K562 (cell line): ENCODE measurements around the gene GRAMD4. TPM values are rescaled to one million over a fixed set of nuclear protein-coding genes. Genes with fewer than 3 reads are reported as not detected.

Source experiments
- ADNP ChIP-seq: fragments of 200-800 bp; sonication (Bioruptor generic); IDR thresholded peaks from 2 replicates; pipeline ENCODE4 v1.6.1; 2016; ENCODE audit warnings: missing genetic modification characterization, missing compliant biosample characterization
- ARID1B ChIP-seq: fragments of 450-650 bp; IDR thresholded peaks from 2 replicates; pipeline ENCODE4 v1.6.1; 2016; ENCODE audit warnings: antibody characterized with exemption, mild to moderate bottlenecking, inconsistent platforms
- KLF1 ChIP-seq: fragments of 450-650 bp; IDR thresholded peaks from 2 replicates; pipeline ENCODE4 v1.6.1; 2016; ENCODE audit warnings: missing genetic modification characterization, missing compliant biosample characterization
- KLF16 ChIP-seq: IDR thresholded peaks from 2 replicates; pipeline ENCODE4 v1.6.1; 2016; ENCODE audit warnings: antibody characterized with exemption
- MGA ChIP-seq: fragments of 450-650 bp; IDR thresholded peaks from 2 replicates; pipeline ENCODE4 v1.6.1; 2016; ENCODE audit warnings: mild to moderate bottlenecking, moderate library complexity
- SMAD1 ChIP-seq: fragments of 150-350 bp; IDR thresholded peaks from 2 replicates; pipeline ENCODE4 v1.6.1; 2014; ENCODE audit warnings: low read length, low read depth; ENCODE audit not compliant: partially characterized antibody
- TCF7L2 ChIP-seq: fragments of 150-350 bp; IDR thresholded peaks from 2 replicates; pipeline ENCODE4 v1.6.1; 2016; ENCODE audit warnings: low read depth, mild to moderate bottlenecking, low read length, moderate library complexity
- polyA plus RNA-seq, 8 experiments: library from polyadenylated mRNA; depleted of rRNA in 4 of 8; stranded (reverse) in 5 of 8; unstranded in 3 of 8; fragments of >200 nt; fragmentation: Nextera tagmentation in 2 of 8; fragmentation: Illumina TruSeq in 1 of 8; extraction: Ambion mirVana in 2 of 8; extraction: Trizol in 1 of 8; gene quantifications; 2 replicates each; pipeline versions ENCODE4 v1.2.1 to v1.2.3, GENCODE V29; 2011 to 2014; ENCODE audit warnings: inconsistent platforms in 1 of 8, missing spikeins in 1 of 8
- total RNA-seq, 7 experiments: library from RNA; depleted of rRNA in 6 of 7; stranded (reverse); fragments of >200 nt in 6 of 7; fragmentation: Illumina TruSeq in 2 of 7; extraction: Trizol in 2 of 7; gene quantifications; 2 replicates each; pipeline versions ENCODE4 v1.2.1 to v1.2.3, GENCODE V29; 2011 to 2021; ENCODE audit warnings: low replicate concordance in 1 of 7
- TF ChIP-seq, protein P1 (sequence below), 2 experiments: fragments of 450-650 bp in 1 of 2; sonication (generic) in 1 of 2; formaldehyde crosslinking in 1 of 2; IDR thresholded peaks in 1 of 2; conservative IDR thresholded peaks in 1 of 2; 2 replicates each; pipeline versions ENCODE4 v1.6.1 to v1.8.1; 2016 to 2023; ENCODE audit warnings: mild to moderate bottlenecking in 2 of 2, moderate library complexity in 2 of 2, inconsistent platforms in 1 of 2, missing genetic modification reagents in 1 of 2
- TF ChIP-seq, protein P2 (sequence below): fragments of 450-650 bp; IDR thresholded peaks from 2 replicates; pipeline ENCODE4 v1.7.1; 2018; ENCODE audit warnings: mild to moderate bottlenecking, low read depth; ENCODE audit not compliant: partially characterized antibody
- TF ChIP-seq, protein P3 (sequence below): fragments of 250-450 bp; sonication (Bioruptor Pico); IDR thresholded peaks from 2 replicates; pipeline ENCODE4 v1.8.0; 2021; ENCODE audit warnings: borderline replicate concordance, mild to moderate bottlenecking, moderate library complexity; ENCODE audit not compliant: poor library complexity, severe bottlenecking

Gene GRAMD4
- total and polyA plus RNA-seq, 9 of the 15 experiments (the other 6 are each of a cell fraction or from before 2014, with no cell fraction given), result 0.18 to 44.8 (median 18.6) TPM

- TF ChIP-seq, protein P1, sequence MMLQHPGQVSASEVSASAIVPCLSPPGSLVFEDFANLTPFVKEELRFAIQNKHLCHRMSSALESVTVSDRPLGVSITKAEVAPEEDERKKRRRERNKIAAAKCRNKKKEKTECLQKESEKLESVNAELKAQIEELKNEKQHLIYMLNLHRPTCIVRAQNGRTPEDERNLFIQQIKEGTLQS (IDR thresholded peaks at IDR 0.05), result peak; percentile 18; the same call in 1 of the 2 replicates
- TF ChIP-seq, protein P1 (CRISPR knock-in tag; conservative IDR thresholded peaks at IDR 0.05), result no peak
- TF ChIP-seq MGA (0 out of 2 replicates have a peak, but pooled peaks have one; percentile 1), ADNP (tag) (no peak), ARID1B (peak; percentile 98), TCF7L2 (no peak), SMAD1 (peak; percentile 48), KLF16 (peak; percentile 82), KLF1 (tag) (no peak)
- TF ChIP-seq, protein P2, sequence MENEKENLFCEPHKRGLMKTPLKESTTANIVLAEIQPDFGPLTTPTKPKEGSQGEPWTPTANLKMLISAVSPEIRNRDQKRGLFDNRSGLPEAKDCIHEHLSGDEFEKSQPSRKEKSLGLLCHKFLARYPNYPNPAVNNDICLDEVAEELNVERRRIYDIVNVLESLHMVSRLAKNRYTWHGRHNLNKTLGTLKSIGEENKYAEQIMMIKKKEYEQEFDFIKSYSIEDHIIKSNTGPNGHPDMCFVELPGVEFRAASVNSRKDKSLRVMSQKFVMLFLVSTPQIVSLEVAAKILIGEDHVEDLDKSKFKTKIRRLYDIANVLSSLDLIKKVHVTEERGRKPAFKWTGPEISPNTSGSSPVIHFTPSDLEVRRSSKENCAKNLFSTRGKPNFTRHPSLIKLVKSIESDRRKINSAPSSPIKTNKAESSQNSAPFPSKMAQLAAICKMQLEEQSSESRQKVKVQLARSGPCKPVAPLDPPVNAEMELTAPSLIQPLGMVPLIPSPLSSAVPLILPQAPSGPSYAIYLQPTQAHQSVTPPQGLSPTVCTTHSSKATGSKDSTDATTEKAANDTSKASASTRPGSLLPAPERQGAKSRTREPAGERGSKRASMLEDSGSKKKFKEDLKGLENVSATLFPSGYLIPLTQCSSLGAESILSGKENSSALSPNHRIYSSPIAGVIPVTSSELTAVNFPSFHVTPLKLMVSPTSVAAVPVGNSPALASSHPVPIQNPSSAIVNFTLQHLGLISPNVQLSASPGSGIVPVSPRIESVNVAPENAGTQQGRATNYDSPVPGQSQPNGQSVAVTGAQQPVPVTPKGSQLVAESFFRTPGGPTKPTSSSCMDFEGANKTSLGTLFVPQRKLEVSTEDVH, result peak; percentile 34
- TF ChIP-seq, protein P3, sequence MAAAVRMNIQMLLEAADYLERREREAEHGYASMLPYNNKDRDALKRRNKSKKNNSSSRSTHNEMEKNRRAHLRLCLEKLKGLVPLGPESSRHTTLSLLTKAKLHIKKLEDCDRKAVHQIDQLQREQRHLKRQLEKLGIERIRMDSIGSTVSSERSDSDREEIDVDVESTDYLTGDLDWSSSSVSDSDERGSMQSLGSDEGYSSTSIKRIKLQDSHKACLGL (CRISPR knock-in tag), result no peak
Observed at GRCh38 chr22:46604306-46604690, 15.9 kb upstream of the GRAMD4 start (continued).
